BE2C (cell line): ENCODE results near the gene C1orf94.

Experiments
- DNase-seq: peaks from one replicate; pipeline ENCODE4 v3.0.0-alpha.2; 2020
- H3K27me3 ChIP-seq: fragments of 250-450 bp; sonication (Bioruptor Pico); 2 replicates; pipeline ENCODE4 v1.5.1; 2020; ENCODE audit warnings: mild to moderate bottlenecking
- H3K36me3 ChIP-seq: fragments of 250-450 bp; sonication (Bioruptor Pico); 2 replicates; pipeline ENCODE4 v1.5.1; 2020; ENCODE audit warnings: mild to moderate bottlenecking
- H3K4me1 ChIP-seq: fragments of 250-450 bp; sonication (Bioruptor Pico); 2 replicates; pipeline ENCODE4 v1.5.1; 2020
- H3K4me3 ChIP-seq: 2 replicates; pipeline ENCODE4 v1.5.1; 2011; ENCODE audit warnings: low read depth, low read length
- H3K9me3 ChIP-seq: fragments of 250-450 bp; sonication (Bioruptor Pico); 2 replicates; pipeline ENCODE4 v1.5.1; 2020
- CTCF ChIP-seq: IDR thresholded peaks from 2 replicates; pipeline ENCODE4 v1.5.1; 2012; ENCODE audit warnings: mild to moderate bottlenecking, low read depth, low read length

The C1orf94 gene

GRCh38 chr1:34131396-34132160 lies 45.1 kb upstream of the C1orf94 start:
- no peak for DNase-seq

GRCh38 chr1:34132161-34132420 lies 44.6 kb upstream of the C1orf94 start:
- Histone ChIP-seq H3K36me3 (no peaks in the 10 kb centered on the region), H3K4me3 (no peak overlapping the region), H3K27me3 (no peaks in the 10 kb centered on the region), H3K9me3 (no peaks in the 10 kb centered on the region), H3K4me1 (no peaks in the 10 kb centered on the region)
- no peak for DNase-seq
- TF ChIP-seq CTCF, result no peak

More at GRCh38 chr1:34131396-34132160, 45.1 kb upstream of the C1orf94 start:
- TF ChIP-seq CTCF, result no peak
- no peaks in the 10 kb centered on the region for H3K27me3 ChIP-seq
- H3K4me3 ChIP-seq, result no peak overlapping the region
- no peaks in the 10 kb centered on the region for H3K36me3 ChIP-seq
- H3K4me1 ChIP-seq, result no peaks in the 10 kb centered on the region
- H3K9me3 ChIP-seq, result no peaks in the 10 kb centered on the region

GRCh38 chr1:34137411-34137810 lies 39.3 kb upstream of the C1orf94 start:
- DNase-seq, result no peak
- Histone ChIP-seq H3K9me3 (no peaks in the 10 kb centered on the region), H3K4me1 (no peaks in the 10 kb centered on the region), H3K4me3 (no peak overlapping the region), H3K27me3 (no peaks in the 10 kb centered on the region), H3K36me3 (no peaks in the 10 kb centered on the region)
- TF ChIP-seq CTCF, result no peak

GRCh38 chr1:34140011-34140676 lies 36.6 kb upstream of the C1orf94 start:
- no peaks in the 10 kb centered on the region for H3K36me3 ChIP-seq
- TF ChIP-seq CTCF, result no peak
- no peak overlapping the region for H3K4me3 ChIP-seq

GRCh38 chr1:34143975-34144374 lies 32.7 kb upstream of the C1orf94 start:
- no peaks in the 10 kb centered on the region for H3K9me3 ChIP-seq
- H3K4me1 ChIP-seq, result no peaks in the 10 kb centered on the region

More at GRCh38 chr1:34140011-34140676, 36.6 kb upstream of the C1orf94 start:
- no peaks in the 10 kb centered on the region for H3K4me1 ChIP-seq
- no peaks in the 10 kb centered on the region for H3K27me3 ChIP-seq
- no peak for DNase-seq
- H3K9me3 ChIP-seq, result no peaks in the 10 kb centered on the region

More at GRCh38 chr1:34143975-34144374, 32.7 kb upstream of the C1orf94 start:
- no peak overlapping the region for H3K4me3 ChIP-seq
- no peaks in the 10 kb centered on the region for H3K36me3 ChIP-seq
- DNase-seq, result no peak
- H3K27me3 ChIP-seq, result no peaks in the 10 kb centered on the region
- TF ChIP-seq CTCF, result no peak
